ENCODE measurements around the gene LYAR. TPM values are rescaled to one million over a fixed set of nuclear protein-coding genes. Genes with fewer than 3 reads are reported as not detected.

The LYAR gene
- total and polyA plus RNA-seq, 10 donors = 13.5 to 29.3 (median 21.9) TPM

DNA sequence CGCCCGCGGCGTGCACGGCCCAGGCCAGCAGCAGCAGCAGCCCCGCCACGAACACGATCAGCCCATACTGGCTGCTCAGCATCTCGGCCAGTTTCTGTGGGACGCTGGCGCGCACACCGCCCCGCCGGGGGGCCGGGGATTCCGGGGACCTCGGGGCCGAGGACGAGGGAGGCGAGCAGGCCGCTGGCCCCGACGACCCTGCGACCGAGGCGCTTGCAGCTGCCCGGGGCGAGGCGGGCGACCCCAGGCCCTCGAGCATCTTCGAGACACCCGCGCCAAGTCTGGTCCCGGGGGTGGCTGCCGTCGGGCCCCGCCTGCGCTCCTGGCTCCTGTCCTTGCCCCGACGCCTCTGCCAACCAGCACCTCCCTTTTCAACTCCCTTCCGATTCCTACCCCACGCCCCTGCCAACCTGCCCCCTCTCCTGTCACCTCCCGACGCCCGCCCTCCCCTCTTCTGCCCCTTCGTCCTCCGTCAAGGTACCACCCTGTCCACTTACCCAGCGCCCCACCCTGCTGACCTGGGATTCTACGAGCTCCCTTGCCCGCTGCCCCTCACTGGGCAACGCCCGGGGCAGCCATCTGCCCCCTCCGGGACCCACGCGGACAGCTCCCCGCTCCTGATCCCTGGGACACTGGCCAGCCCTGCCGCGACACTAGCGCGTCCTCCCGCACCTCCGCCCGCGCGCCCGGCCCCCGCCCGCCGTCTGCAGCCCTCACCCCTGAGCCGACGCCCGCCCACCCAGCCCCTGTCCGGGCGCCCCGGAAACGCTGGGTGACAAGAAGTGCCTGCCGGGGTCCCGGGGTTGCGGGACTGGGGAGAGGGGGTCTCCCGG is 63.1 kb downstream of the LYAR start, which contains the start of gene OTOP1:
OTOP1 (minus strand) TSS at position 324 of the 833 bp plus-strand sequence; CDS start at position 259, 65 bp downstream.
- no peak within 1 kb of the TSS for H3K27ac ChIP-seq
- H3K36me3 ChIP-seq = no peaks in the 10 kb centered on the region
- no peaks in the 10 kb centered on the region for H3K9me3 ChIP-seq
- H3K27me3 ChIP-seq (replicated peaks in 1 of 7) = peaks cover 0 to 86% (median 30%) of the 10 kb centered on the region in 7 donors
- 17 to 32% (median 21%) methylated on average over 26 to 82 of the region's 82 CpGs for WGBS, 5 donors
- DNase-seq = no peak
- peaks cover 0 to 17% (median 2%) of the 10 kb centered on the region in 6 donors for H3K4me1 ChIP-seq
- TF ChIP-seq, protein P1, sequence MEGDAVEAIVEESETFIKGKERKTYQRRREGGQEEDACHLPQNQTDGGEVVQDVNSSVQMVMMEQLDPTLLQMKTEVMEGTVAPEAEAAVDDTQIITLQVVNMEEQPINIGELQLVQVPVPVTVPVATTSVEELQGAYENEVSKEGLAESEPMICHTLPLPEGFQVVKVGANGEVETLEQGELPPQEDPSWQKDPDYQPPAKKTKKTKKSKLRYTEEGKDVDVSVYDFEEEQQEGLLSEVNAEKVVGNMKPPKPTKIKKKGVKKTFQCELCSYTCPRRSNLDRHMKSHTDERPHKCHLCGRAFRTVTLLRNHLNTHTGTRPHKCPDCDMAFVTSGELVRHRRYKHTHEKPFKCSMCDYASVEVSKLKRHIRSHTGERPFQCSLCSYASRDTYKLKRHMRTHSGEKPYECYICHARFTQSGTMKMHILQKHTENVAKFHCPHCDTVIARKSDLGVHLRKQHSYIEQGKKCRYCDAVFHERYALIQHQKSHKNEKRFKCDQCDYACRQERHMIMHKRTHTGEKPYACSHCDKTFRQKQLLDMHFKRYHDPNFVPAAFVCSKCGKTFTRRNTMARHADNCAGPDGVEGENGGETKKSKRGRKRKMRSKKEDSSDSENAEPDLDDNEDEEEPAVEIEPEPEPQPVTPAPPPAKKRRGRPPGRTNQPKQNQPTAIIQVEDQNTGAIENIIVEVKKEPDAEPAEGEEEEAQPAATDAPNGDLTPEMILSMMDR (IDR thresholded peaks at IDR 0.05 in 8 of 11, conservative IDR thresholded peaks at IDR 0.05 in 3 of 11) = no peak
- TF ChIP-seq POLR2AphosphoS5 (IDR thresholded peaks at IDR 0.05) = no peak
- no peak for TF ChIP-seq POLR2A (IDR thresholded peaks at IDR 0.05)
- H3K4me3 ChIP-seq = no peak within 1 kb of the TSS
- intact Hi-C loops (cut with DNase I; ENCODE audit: low total_unique reads) = no loop called here

DNA sequence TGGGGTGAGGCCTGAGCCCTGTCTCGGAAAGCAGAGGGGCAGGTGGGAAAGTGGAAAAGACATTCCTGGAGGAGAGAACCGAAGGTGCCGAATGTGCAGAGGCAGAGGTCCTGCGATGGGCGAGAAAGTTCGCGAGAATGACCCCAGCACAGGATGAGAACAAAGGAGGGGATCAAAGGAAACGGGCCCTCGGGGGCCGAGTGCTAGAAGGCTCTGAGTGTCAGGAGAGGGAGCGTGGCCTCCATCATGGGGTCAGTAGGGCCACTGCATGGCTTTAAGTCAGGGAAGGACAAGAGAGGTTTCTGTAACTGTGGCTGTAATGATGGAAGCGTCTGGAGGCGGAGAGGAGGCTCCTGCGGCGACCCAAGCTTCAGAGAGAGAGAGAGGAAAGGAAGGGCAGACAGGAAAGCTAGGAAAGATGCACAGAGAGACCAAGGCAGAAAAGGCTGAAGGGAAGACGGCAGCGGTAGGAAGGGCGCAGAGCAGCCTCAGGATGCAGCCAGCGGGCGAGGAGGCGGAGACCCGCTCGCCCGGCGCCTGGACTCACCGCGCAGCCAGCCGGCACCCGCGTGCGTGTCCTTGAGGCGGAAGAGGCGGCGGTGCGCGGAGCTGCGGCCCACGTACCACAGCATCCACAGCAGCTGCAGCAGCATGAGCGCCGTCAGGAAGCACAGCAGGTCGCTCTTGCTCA is 63.9 kb downstream of the LYAR start:
- intact Hi-C loops (cut with DNase I; ENCODE audit: low total_unique reads) = no loop called here

More for the DNA sequence above, 63.9 kb downstream of the LYAR start:
- Histone ChIP-seq H3K36me3 (no peaks in the 10 kb centered on the region), H3K27me3 (replicated peaks in 1 of 7) (peaks cover 0 to 93% (median 30%) of the 10 kb centered on the region in 7 donors), H3K9me3 (no peaks in the 10 kb centered on the region), H3K4me3 (no peak overlapping the region), H3K4me1 (peaks cover 0 to 17% (median 2%) of the 10 kb centered on the region in 6 donors), H3K27ac (no peak overlapping the region)
- no peak for TF ChIP-seq POLR2A (IDR thresholded peaks at IDR 0.05)
- TF ChIP-seq POLR2AphosphoS5 (IDR thresholded peaks at IDR 0.05) = no peak
- TF ChIP-seq, protein P1 (IDR thresholded peaks at IDR 0.05 in 8 of 11, conservative IDR thresholded peaks at IDR 0.05 in 3 of 11) = no peak
- DNase-seq = no peak
- 15 to 24% (median 18%) methylated on average over 27 to 41 of the region's 41 CpGs for WGBS, 5 donors

Other genes starting within 250 kb of the LYAR start
- not detected for gene OTOP1, start 63.2 kb downstream of the LYAR start, total RNA-seq
- gene OTOP1, start 63.2 kb downstream of the LYAR start, polyA plus RNA-seq = not detected
- 10 to 100 TPM; 16.3 to 25.6 (median 21.0) TPM for gene TMEM128, start 41.9 kb downstream of the LYAR start, total RNA-seq
- gene TMEM128, start 41.9 kb downstream of the LYAR start, polyA plus RNA-seq = 10 to 100 TPM; 19.0 to 25.5 (median 23.3) TPM
- 10 to 100 TPM in 6 of 7 donors, 1 to 10 TPM in 1; 5.6 to 25.4 (median 12.0) TPM for gene ZBTB49, start 97 bp upstream of the LYAR start, total RNA-seq
- 1 to 10 TPM; 2.7 to 5.1 (median 4.8) TPM for gene ZBTB49, start 97 bp upstream of the LYAR start, polyA plus RNA-seq
- gene NSG1, start 96.9 kb upstream of the LYAR start, total RNA-seq = 1 to 10 TPM in 6 of 7 donors, under 1 TPM in 1; 0.66 to 4.1 (median 1.9) TPM
- gene NSG1, start 96.9 kb upstream of the LYAR start, polyA plus RNA-seq = under 1 TPM; 0.22 to 0.83 (median 0.26) TPM